ENCODE results near the gene CSRNP3.

- TF ChIP-seq POLR2A (IDR thresholded peaks at IDR 0.05) (no peak), CTCF (IDR thresholded peaks at IDR 0.05 in 8 of 11, conservative IDR thresholded peaks at IDR 0.05 in 3 of 11) (no peak), POLR2AphosphoS5 (IDR thresholded peaks at IDR 0.05) (no peak)
These were observed 249.2 kb downstream of the CSRNP3 start for GRCh38 chr2:165718610-165719210.

All from spleen (tissue), 7 donors.